Measurements from ENCODE around the gene RAPGEF5. TPM values are rescaled to one million over a fixed set of nuclear protein-coding genes. Genes with fewer than 3 reads are reported as not detected.

RAPGEF5 gene
- total and polyA plus RNA-seq, 9 donors: 6.4 to 22.5 (median 10.4) TPM

DNA sequence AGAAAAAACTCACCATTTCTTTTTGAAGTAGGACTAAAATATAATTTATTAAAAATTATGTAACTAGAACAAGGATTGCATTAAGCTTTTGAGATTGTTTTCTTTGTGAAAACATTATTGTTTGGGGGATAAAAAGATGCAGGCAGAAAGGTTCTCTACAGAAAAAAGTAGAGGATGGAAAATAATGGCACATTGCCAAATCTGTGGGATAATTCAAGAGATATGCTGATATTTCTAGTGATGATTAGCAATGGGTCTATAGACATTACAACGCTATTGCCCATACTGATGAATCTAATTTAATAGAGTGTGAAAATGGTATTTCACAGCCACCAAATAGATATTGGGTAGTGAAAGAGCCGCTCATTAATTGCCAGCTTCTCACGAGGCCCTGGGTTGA, 204.3 kb downstream of the RAPGEF5 start:
- Histone ChIP-seq H3K36me3 (no peaks in the 10 kb centered on the region), H3K9me3 (no peaks in the 10 kb centered on the region), H3K27ac (no peak overlapping the region), H3K4me1 (ENCODE audit: insufficient read depth) (no peaks in the 10 kb centered on the region), H3K4me3 (no peak overlapping the region), H3K27me3 (no peaks in the 10 kb centered on the region)
- no peak for TF ChIP-seq POLR2A (IDR thresholded peaks at IDR 0.05)
- TF ChIP-seq CTCF (IDR thresholded peaks at IDR 0.05): no peak
- TF ChIP-seq EP300 (IDR thresholded peaks at IDR 0.05): no peak
- intact Hi-C loops (cut with DNase I): no loop called here
- WGBS, 3 donors: 87 to 93% (median 92%) methylated on average over 3 of the region's 3 CpGs
- no peak for DNase-seq

DNA sequence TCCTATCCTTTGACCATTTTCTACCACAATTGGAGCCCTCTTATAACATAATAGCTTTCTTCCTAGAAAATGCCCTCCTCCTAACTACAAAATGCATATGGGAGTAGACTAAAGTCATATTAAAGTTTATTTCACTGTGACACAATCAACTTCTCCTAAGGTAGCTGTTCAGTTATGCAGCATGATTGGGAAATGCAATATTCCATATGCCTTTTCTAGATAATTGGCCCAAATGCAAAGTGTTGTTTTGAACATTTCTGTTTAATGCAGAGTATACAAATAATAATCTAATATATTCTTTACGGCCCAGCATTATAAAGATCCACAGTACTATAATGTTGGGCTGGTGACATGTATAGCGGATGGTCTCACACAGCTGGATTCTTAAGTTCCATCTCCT, 205.1 kb downstream of the RAPGEF5 start:
- TF ChIP-seq POLR2A (IDR thresholded peaks at IDR 0.05) (no peak), EP300 (IDR thresholded peaks at IDR 0.05) (no peak), CTCF (IDR thresholded peaks at IDR 0.05) (no peak)
- Histone ChIP-seq H3K27ac (no peak overlapping the region), H3K27me3 (no peaks in the 10 kb centered on the region), H3K9me3 (no peaks in the 10 kb centered on the region), H3K36me3 (no peaks in the 10 kb centered on the region), H3K4me3 (no peak overlapping the region), H3K4me1 (ENCODE audit: insufficient read depth) (no peaks in the 10 kb centered on the region)
- DNase-seq: no peak
- 96 to 99% (median 99%) methylated on average over 2 of the region's 2 CpGs for WGBS, 3 donors
- intact Hi-C loops (cut with DNase I): no loop called here

GRCh38 chr7:22150221-22150620, 206.7 kb downstream of the RAPGEF5 start:
- Histone ChIP-seq H3K36me3 (no peaks in the 10 kb centered on the region), H3K4me3 (no peak overlapping the region), H3K9me3 (no peaks in the 10 kb centered on the region), H3K27ac (no peak overlapping the region), H3K4me1 (ENCODE audit: insufficient read depth) (no peaks in the 10 kb centered on the region), H3K27me3 (no peaks in the 10 kb centered on the region)
- TF ChIP-seq CTCF (IDR thresholded peaks at IDR 0.05) (no peak), EP300 (IDR thresholded peaks at IDR 0.05) (no peak), POLR2A (IDR thresholded peaks at IDR 0.05) (no peak)
- intact Hi-C loops (cut with DNase I): no loop called here
- 60 to 64% (median 62%) methylated on average over 5 of the region's 5 CpGs for WGBS, 3 donors
- no peak for DNase-seq

DNA sequence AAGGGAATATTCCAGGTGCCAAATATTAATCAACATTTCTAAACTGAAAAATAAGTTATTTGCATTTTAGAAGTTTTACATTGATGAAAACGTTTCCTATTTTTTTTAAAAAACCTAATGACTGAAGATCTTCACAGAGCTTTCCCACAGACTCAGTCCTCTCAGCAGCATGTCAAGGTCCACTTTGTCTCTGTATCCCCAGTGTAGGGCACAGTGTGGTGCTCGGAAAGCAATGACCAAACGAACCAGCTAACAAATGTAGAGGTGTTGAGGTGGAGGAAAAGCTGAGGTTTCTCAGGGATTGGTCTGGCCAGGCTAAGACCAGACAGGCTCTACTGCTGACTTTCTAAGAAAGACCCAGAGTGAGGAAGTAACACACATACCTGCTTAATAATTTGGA, 209.1 kb downstream of the RAPGEF5 start:
- WGBS, 3 donors: 79 to 80% (median 79%) methylated on average over 3 of the region's 3 CpGs

More for the DNA sequence above, 209.1 kb downstream of the RAPGEF5 start:
- no peaks in the 10 kb centered on the region for H3K36me3 ChIP-seq
- no peak for TF ChIP-seq CTCF (IDR thresholded peaks at IDR 0.05)
- TF ChIP-seq EP300 (IDR thresholded peaks at IDR 0.05): no peak
- TF ChIP-seq POLR2A (IDR thresholded peaks at IDR 0.05): no peak
- no peaks in the 10 kb centered on the region for H3K4me1 ChIP-seq (ENCODE audit: insufficient read depth)
- no peak for DNase-seq
- no peaks in the 10 kb centered on the region for H3K27me3 ChIP-seq
- no peak overlapping the region for H3K4me3 ChIP-seq
- H3K27ac ChIP-seq: no peak overlapping the region
- intact Hi-C loops (cut with DNase I): no loop called here
- no peaks in the 10 kb centered on the region for H3K9me3 ChIP-seq
